ENCODE measurements around the gene ZMAT1. TPM values are rescaled to one million over a fixed set of nuclear protein-coding genes. Genes with fewer than 3 reads are reported as not detected.

The ZMAT1 gene
- total RNA-seq, 2 experiments from 2014 or later, result 1.6 to 3.6 TPM

Other genes starting within 250 kb of the ZMAT1 start
- gene TCEAL2, start 193.7 kb upstream of the ZMAT1 start, total RNA-seq, result not detected
- not detected for gene TCEAL6, start 210.5 kb upstream of the ZMAT1 start, total RNA-seq
- 1 to 10 TPM; 2.1 to 2.4 TPM for gene BEX5, start 223.9 kb upstream of the ZMAT1 start, total RNA-seq